ENCODE data around the gene ADAMTS7.
"Not testable (repeated sequence)": the region's sequence is repeated elsewhere in the genome, so short reads cannot be mapped to it uniquely, and the experiment has no call there.

GRCh38 chr15:78758084-78758483 is 53.2 kb downstream of the ADAMTS7 start:
- not testable (repeated sequence) for TF ChIP-seq POLR2A (IDR thresholded peaks at IDR 0.05); CTCF (IDR thresholded peaks at IDR 0.05); POLR2AphosphoS5 (IDR thresholded peaks at IDR 0.05); EP300 (IDR thresholded peaks at IDR 0.05; ENCODE audit: low read depth)
